Tibial nerve (tissue), 4 donors: ENCODE results near the gene FRMD6. TPM values are rescaled to one million over a fixed set of nuclear protein-coding genes. Genes with fewer than 3 reads are reported as not detected.

Experiments
- DNase-seq, 2 donors: peaks; one replicate each; pipeline ENCODE4 v3.0.0-alpha.2; 2019; ENCODE audit warnings: low spot score in 2 of 2
- H3K27ac ChIP-seq, 4 donors: fragments of 200-600 bp; sonication (generic) in 3 of 4; one replicate each; pipeline ENCODE4 v1.5.1; 2017 to 2019; ENCODE audit warnings: mild to moderate bottlenecking in 1 of 4
- H3K27me3 ChIP-seq, 2 donors: fragments of 200-600 bp; sonication (generic) in 1 of 2; one replicate each; pipeline versions ENCODE4 v1.5.1 to v1.6.0; 2017 to 2019
- H3K36me3 ChIP-seq, 3 donors: fragments of 200-600 bp; sonication (generic); one replicate each; pipeline ENCODE4 v1.5.1; 2018 to 2019
- H3K4me1 ChIP-seq, 4 donors: fragments of 200-600 bp; sonication (generic) in 3 of 4; one replicate each; pipeline ENCODE4 v1.5.1; 2017 to 2019
- H3K4me3 ChIP-seq, 4 donors: fragments of 200-600 bp; sonication (generic) in 3 of 4; one replicate each; pipeline ENCODE4 v1.5.1; 2017 to 2019; ENCODE audit warnings: mild to moderate bottlenecking in 1 of 4, moderate library complexity in 1 of 4
- H3K9me3 ChIP-seq, 4 donors: fragments of 200-600 bp; sonication (generic) in 3 of 4; one replicate each; pipeline ENCODE4 v1.5.1; 2017 to 2019
- EP300 ChIP-seq, 2 donors: sonication (generic); formaldehyde crosslinking; IDR thresholded peaks; one replicate each; pipeline ENCODE4 v1.6.1; 2017; ENCODE audit warnings: antibody characterized with exemption in 2 of 2, mild to moderate bottlenecking in 1 of 2
- POLR2A ChIP-seq, 2 donors: fragments of 450-650 bp; IDR thresholded peaks; one replicate each; pipeline ENCODE4 v1.6.1; 2017; ENCODE audit warnings: antibody characterized with exemption in 2 of 2, mild to moderate bottlenecking in 2 of 2, moderate library complexity in 2 of 2
- WGBS, 2 donors: methylation state at CpG; one replicate each; pipeline ENCODE4 v1.1.5; 2018; 5-methylcytosine and 5-hydroxymethylcytosine counted together
- total RNA-seq, 4 donors: library from RNA; depleted of rRNA; stranded (reverse); fragments of >200 nt; gene quantifications; one replicate each; pipeline ENCODE4 v1.1.0, GENCODE V29; 2016
- TF ChIP-seq, protein P1 (sequence below), 5 experiments: fragments of 200-600 bp in 3 of 5; fragments of 450-650 bp in 2 of 5; sonication (generic) in 3 of 5; IDR thresholded peaks; one replicate each; pipeline ENCODE4 v1.5.1; 2016 to 2019; ENCODE audit warnings: antibody characterized with exemption in 5 of 5, mild to moderate bottlenecking in 3 of 5, moderate library complexity in 2 of 5

Gene FRMD6
- total RNA-seq, 4 donors from 2014 or later, result 31.6 to 52.4 (median 44.9) TPM

DNA sequence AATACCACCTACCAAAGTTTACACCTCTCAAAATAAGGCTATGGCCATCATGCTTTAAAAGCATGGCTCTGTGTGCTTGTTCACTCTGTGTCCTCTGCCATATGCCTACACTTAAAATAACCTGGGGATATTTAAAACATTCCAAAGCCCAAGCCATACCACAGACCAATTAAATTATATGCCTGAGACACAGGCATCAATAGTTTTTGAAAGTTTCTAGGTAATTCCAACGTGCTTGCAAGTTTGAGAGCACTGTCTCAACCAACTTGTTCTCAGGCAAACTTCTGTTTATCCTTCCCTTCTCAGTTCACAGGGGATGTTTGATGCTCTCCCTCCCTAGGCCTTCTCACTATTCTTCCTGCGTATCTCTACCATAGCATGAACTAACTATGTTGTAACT, 3.4 kb upstream of the FRMD6 start:
- WGBS, 2 donors, result 25 to 37% methylated on average over 2 of the region's 2 CpGs
- Histone ChIP-seq H3K27ac (peak overlapping the region in 1 of 4 donors; percentile 2), H3K4me1 (peaks cover 0 to 16% (median 2%) of the 10 kb centered on the region in 4 donors), H3K4me3 (no peak overlapping the region), H3K27me3 (no peaks in the 10 kb centered on the region), H3K36me3 (peaks cover 0 to 8% (median 0%) of the 10 kb centered on the region in 3 donors), H3K9me3 (no peaks in the 10 kb centered on the region)
- TF ChIP-seq, protein P1, sequence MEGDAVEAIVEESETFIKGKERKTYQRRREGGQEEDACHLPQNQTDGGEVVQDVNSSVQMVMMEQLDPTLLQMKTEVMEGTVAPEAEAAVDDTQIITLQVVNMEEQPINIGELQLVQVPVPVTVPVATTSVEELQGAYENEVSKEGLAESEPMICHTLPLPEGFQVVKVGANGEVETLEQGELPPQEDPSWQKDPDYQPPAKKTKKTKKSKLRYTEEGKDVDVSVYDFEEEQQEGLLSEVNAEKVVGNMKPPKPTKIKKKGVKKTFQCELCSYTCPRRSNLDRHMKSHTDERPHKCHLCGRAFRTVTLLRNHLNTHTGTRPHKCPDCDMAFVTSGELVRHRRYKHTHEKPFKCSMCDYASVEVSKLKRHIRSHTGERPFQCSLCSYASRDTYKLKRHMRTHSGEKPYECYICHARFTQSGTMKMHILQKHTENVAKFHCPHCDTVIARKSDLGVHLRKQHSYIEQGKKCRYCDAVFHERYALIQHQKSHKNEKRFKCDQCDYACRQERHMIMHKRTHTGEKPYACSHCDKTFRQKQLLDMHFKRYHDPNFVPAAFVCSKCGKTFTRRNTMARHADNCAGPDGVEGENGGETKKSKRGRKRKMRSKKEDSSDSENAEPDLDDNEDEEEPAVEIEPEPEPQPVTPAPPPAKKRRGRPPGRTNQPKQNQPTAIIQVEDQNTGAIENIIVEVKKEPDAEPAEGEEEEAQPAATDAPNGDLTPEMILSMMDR (IDR thresholded peaks at IDR 0.05), result no peak
- TF ChIP-seq POLR2A (IDR thresholded peaks at IDR 0.05), result no peak
- no peak for TF ChIP-seq EP300 (IDR thresholded peaks at IDR 0.05)
- DNase-seq, result no peak

GRCh38 chr14:51650716-51651387, 858 bp upstream of the FRMD6 start:
- Histone ChIP-seq H3K27ac (peak overlapping the region; percentile 94 to 100 (median 96)), H3K9me3 (no peaks in the 10 kb centered on the region), H3K4me3 (peak overlapping the region; percentile 80 to 93 (median 86)), H3K4me1 (peaks cover 0 to 42% (median 13%) of the 10 kb centered on the region in 4 donors), H3K36me3 (peaks cover 0 to 4% (median 0%) of the 10 kb centered on the region in 3 donors), H3K27me3 (no peaks in the 10 kb centered on the region)
- TF ChIP-seq POLR2A (IDR thresholded peaks at IDR 0.05) (peak; percentile 48 to 78), EP300 (IDR thresholded peaks at IDR 0.05) (no peak)
- TF ChIP-seq, protein P1 (IDR thresholded peaks at IDR 0.05), result peak in 1 of 5 experiments; percentile 21
- peak in 1 of 2 donors; percentile 24 for DNase-seq
- 2 to 3% methylated on average over 26 to 30 of the region's 30 CpGs for WGBS, 2 donors

- DNase-seq, result peak in 1 of 2 donors; percentile 35
- peak overlapping the region; percentile 80 to 93 (median 91) for H3K4me3 ChIP-seq
- no peaks in the 10 kb centered on the region for H3K36me3 ChIP-seq
- no peak for TF ChIP-seq POLR2A (IDR thresholded peaks at IDR 0.05)
- TF ChIP-seq EP300 (IDR thresholded peaks at IDR 0.05), result peak in 1 of 2 donors; percentile 60
- TF ChIP-seq, protein P1 (IDR thresholded peaks at IDR 0.05), result peak in 2 of 5 experiments; percentile 40 to 56
- H3K4me1 ChIP-seq, result peaks cover 0 to 58% (median 15%) of the 10 kb centered on the region in 4 donors
- peak overlapping the region; percentile 94 to 100 (median 96) for H3K27ac ChIP-seq
- 0% methylated on average over 34 to 50 of the region's 75 CpGs for WGBS, 2 donors
- H3K9me3 ChIP-seq, result no peaks in the 10 kb centered on the region
- H3K27me3 ChIP-seq, result no peaks in the 10 kb centered on the region
Measured at GRCh38 chr14:51652168-51653078, 713 bp downstream of the FRMD6 start.

GRCh38 chr14:51653079-51653774, 1.5 kb downstream of the FRMD6 start:
- Histone ChIP-seq H3K36me3 (no peaks in the 10 kb centered on the region), H3K9me3 (no peaks in the 10 kb centered on the region), H3K4me3 (peak overlapping the region; percentile 80 to 93 (median 91)), H3K4me1 (peaks cover 0 to 63% (median 17%) of the 10 kb centered on the region in 4 donors), H3K27ac (peak overlapping the region; percentile 94 to 100 (median 96)), H3K27me3 (no peaks in the 10 kb centered on the region)
- 0 to 1% methylated on average over 6 of the region's 6 CpGs for WGBS, 2 donors
- DNase-seq, result peak in 1 of 2 donors; percentile 41
- TF ChIP-seq, protein P1 (IDR thresholded peaks at IDR 0.05), result peak; percentile 27 to 65 (median 40)
- TF ChIP-seq EP300 (IDR thresholded peaks at IDR 0.05) (peak in 1 of 2 donors; percentile 21), POLR2A (IDR thresholded peaks at IDR 0.05) (no peak)
